Suprapubic skin (tissue), 4 donors: Measurements from ENCODE around the gene FAM161B. TPM values are rescaled to one million over a fixed set of nuclear protein-coding genes. Genes with fewer than 3 reads are reported as not detected.

Source experiments
- DNase-seq, 2 donors: peaks; one replicate each; pipeline ENCODE4 v3.0.0-alpha.2; 2019; ENCODE audit warnings: low spot score in 2 of 2
- H3K27ac ChIP-seq: fragments of 200-600 bp; sonication (generic); one replicate; pipeline ENCODE4 v1.5.1; 2019
- H3K27me3 ChIP-seq: fragments of 200-600 bp; sonication (generic); one replicate; pipeline ENCODE4 v1.5.1; 2019
- H3K36me3 ChIP-seq: fragments of 200-600 bp; sonication (generic); one replicate; pipeline ENCODE4 v1.5.1; 2019
- H3K4me1 ChIP-seq: fragments of 200-600 bp; sonication (generic); one replicate; pipeline ENCODE4 v1.5.1; 2019
- H3K4me3 ChIP-seq: fragments of 200-600 bp; sonication (generic); one replicate; pipeline ENCODE4 v1.5.1; 2019; ENCODE audit warnings: mild to moderate bottlenecking
- H3K9me3 ChIP-seq: fragments of 200-600 bp; sonication (generic); one replicate; pipeline ENCODE4 v1.5.1; 2019
- CTCF ChIP-seq, 2 donors: fragments of 200-600 bp in 1 of 2; fragments of 450-650 bp in 1 of 2; sonication (generic) in 1 of 2; IDR thresholded peaks; one replicate each; pipeline ENCODE4 v1.5.1; 2016 to 2019; ENCODE audit warnings: antibody characterized with exemption in 2 of 2, mild to moderate bottlenecking in 1 of 2, moderate library complexity in 1 of 2
- EP300 ChIP-seq: sonication (generic); formaldehyde crosslinking; IDR thresholded peaks from one replicate; pipeline ENCODE4 v1.6.1; 2017; ENCODE audit warnings: antibody characterized with exemption
- POLR2A ChIP-seq, 2 donors: fragments of 450-650 bp; IDR thresholded peaks; one replicate each; pipeline ENCODE4 v1.6.1; 2017; ENCODE audit warnings: antibody characterized with exemption in 2 of 2, mild to moderate bottlenecking in 2 of 2, moderate library complexity in 2 of 2
- POLR2AphosphoS5 ChIP-seq, 3 donors: sonication (generic); formaldehyde crosslinking; IDR thresholded peaks; one replicate each; pipeline ENCODE4 v1.6.1; 2017; ENCODE audit warnings: antibody characterized with exemption in 3 of 3
- WGBS: methylation state at CpG from one replicate; pipeline ENCODE4 v1.1.5; 2018; 5-methylcytosine and 5-hydroxymethylcytosine counted together
- total RNA-seq, 4 donors: library from RNA; depleted of rRNA; stranded (reverse); fragments of >200 nt; gene quantifications; one replicate each; pipeline ENCODE4 v1.1.0, GENCODE V29; 2016

Gene FAM161B
- total RNA-seq, 4 donors from 2014 or later: 2.1 to 4.7 (median 3.5) TPM

GRCh38 chr14:73961192-73961591 lies 11.3 kb upstream of the FAM161B start:
- Histone ChIP-seq H3K36me3 (peaks cover 86% of the 10 kb centered on the region), H3K27me3 (no peaks in the 10 kb centered on the region), H3K4me1 (no peaks in the 10 kb centered on the region), H3K27ac (no peak overlapping the region), H3K4me3 (no peak overlapping the region), H3K9me3 (no peaks in the 10 kb centered on the region)
- no peak for DNase-seq
- 94% methylated on average over 12 of the region's 12 CpGs for WGBS
- no peak for TF ChIP-seq POLR2AphosphoS5 (IDR thresholded peaks at IDR 0.05)
- TF ChIP-seq POLR2A (IDR thresholded peaks at IDR 0.05): no peak
- no peak for TF ChIP-seq CTCF (IDR thresholded peaks at IDR 0.05)
- no peak for TF ChIP-seq EP300

GRCh38 chr14:73958591-73958990 lies 8.7 kb upstream of the FAM161B start:
- H3K9me3 ChIP-seq: no peaks in the 10 kb centered on the region
- H3K4me3 ChIP-seq: no peak overlapping the region
- H3K36me3 ChIP-seq: peaks cover 95% of the 10 kb centered on the region
- TF ChIP-seq EP300 (no peak), POLR2A (IDR thresholded peaks at IDR 0.05) (no peak), POLR2AphosphoS5 (IDR thresholded peaks at IDR 0.05) (no peak), CTCF (IDR thresholded peaks at IDR 0.05) (no peak)
- no peaks in the 10 kb centered on the region for H3K4me1 ChIP-seq
- no peak overlapping the region for H3K27ac ChIP-seq
- no peaks in the 10 kb centered on the region for H3K27me3 ChIP-seq
- DNase-seq: no peak

- no peak for TF ChIP-seq CTCF (IDR thresholded peaks at IDR 0.05)
- TF ChIP-seq POLR2A (IDR thresholded peaks at IDR 0.05): no peak
- TF ChIP-seq POLR2AphosphoS5 (IDR thresholded peaks at IDR 0.05): no peak
- no peak for TF ChIP-seq EP300
- Histone ChIP-seq H3K27ac (no peak overlapping the region), H3K4me3 (no peak overlapping the region), H3K9me3 (no peaks in the 10 kb centered on the region), H3K27me3 (no peaks in the 10 kb centered on the region), H3K4me1 (peaks cover 6% of the 10 kb centered on the region), H3K36me3 (peaks cover 74% of the 10 kb centered on the region)
- WGBS: 87% methylated on average over 5 of the region's 5 CpGs
- no peak for DNase-seq
Measured at GRCh38 chr14:73955674-73956073, 5.8 kb upstream of the FAM161B start.

- Histone ChIP-seq H3K27me3 (no peaks in the 10 kb centered on the region), H3K4me1 (peaks cover 16% of the 10 kb centered on the region), H3K4me3 (no peak overlapping the region), H3K27ac (no peak overlapping the region), H3K36me3 (peaks cover 54% of the 10 kb centered on the region), H3K9me3 (no peaks in the 10 kb centered on the region)
- TF ChIP-seq POLR2AphosphoS5 (IDR thresholded peaks at IDR 0.05): no peak
- no peak for TF ChIP-seq EP300
- no peak for TF ChIP-seq POLR2A (IDR thresholded peaks at IDR 0.05)
- no peak for TF ChIP-seq CTCF (IDR thresholded peaks at IDR 0.05)
- no peak for DNase-seq
- 57% methylated on average over 1 of the region's 1 CpG for WGBS
Measured at GRCh38 chr14:73953731-73954130, 3.8 kb upstream of the FAM161B start.

- TF ChIP-seq POLR2AphosphoS5 (IDR thresholded peaks at IDR 0.05) (no peak), CTCF (IDR thresholded peaks at IDR 0.05) (no peak), EP300 (no peak), POLR2A (IDR thresholded peaks at IDR 0.05) (no peak)
- 65% methylated on average over 4 of the region's 4 CpGs for WGBS
- no peak for DNase-seq
- H3K27ac ChIP-seq: no peak overlapping the region
- no peaks in the 10 kb centered on the region for H3K27me3 ChIP-seq
- no peaks in the 10 kb centered on the region for H3K9me3 ChIP-seq
- H3K4me3 ChIP-seq: no peak overlapping the region
- H3K36me3 ChIP-seq: peaks cover 29% of the 10 kb centered on the region
- H3K4me1 ChIP-seq: peaks cover 7% of the 10 kb centered on the region
Measured at GRCh38 chr14:73945159-73945670, 4.7 kb downstream of the FAM161B start.
